H1 (cell line): ENCODE data around the gene TRNAU1AP. TPM values are rescaled to one million over a fixed set of nuclear protein-coding genes. Genes with fewer than 3 reads are reported as not detected.

ENCODE experiments used
- EP300 ChIP-seq, 2 experiments: IDR thresholded peaks; 1 replicate in 1 of 2; 2 replicates in 1 of 2; pipeline ENCODE4 v1.6.1; 2011 to 2012; ENCODE audit warnings: low read depth in 2 of 2, low read length in 2 of 2, mild to moderate bottlenecking in 2 of 2, borderline replicate concordance in 1 of 2, inconsistent platforms in 1 of 2, moderate library complexity in 1 of 2
- TAF1 ChIP-seq: IDR thresholded peaks from 2 replicates; pipeline ENCODE4 v1.6.1; 2011; ENCODE audit warnings: mild to moderate bottlenecking, low read depth, low read length
- USF2 ChIP-seq: IDR thresholded peaks from 2 replicates; pipeline ENCODE4 v1.6.1; 2011; ENCODE audit warnings: low read length, improper control_type of control experiment
- polyA plus RNA-seq, 7 experiments: library from polyadenylated mRNA; depleted of rRNA in 3 of 7; stranded (reverse) in 5 of 7; unstranded in 2 of 7; fragments of >200 nt in 5 of 7; fragments of 200-250 nt in 2 of 7; gene quantifications; 1 replicate in 5 of 7; 2 replicates in 1 of 7; 4 replicates in 1 of 7; pipeline versions ENCODE4 v1.2.1 to v1.2.3, GENCODE V29; 2011 to 2013; ENCODE audit warnings: missing spikeins in 2 of 7, mixed read lengths in 2 of 7
- total RNA-seq: library from RNA; stranded (reverse); fragmentation: NEBNext Ultra II Directional; extraction: Animal tissue kit (Norgen Biotek cat#: 25700); gene quantifications from 2 replicates; pipeline ENCODE4 v1.2.1, GENCODE V29; 2021

TRNAU1AP gene
- total and polyA plus RNA-seq, 2 of the 8 experiments (the other 6 are each of a cell fraction or from before 2014, with no cell fraction given): 35.2 to 37.1 TPM

- TF ChIP-seq TAF1: no peak
- TF ChIP-seq USF2: no peak
- no peak for TF ChIP-seq EP300 (IDR thresholded peaks at IDR 0.05; ENCODE audit: borderline replicate concordance in 1 of 2, low read depth in 2 of 2, low read length in 2 of 2)
- TF ChIP-seq, all 59 proteins: peak for 0
Measured at GRCh38 chr1:28551381-28551780, 1.5 kb upstream of the TRNAU1AP start (continued).
